Cardiac muscle cell (in vitro differentiated cells and primary cell): ENCODE measurements around the gene FBXW4. TPM values are rescaled to one million over a fixed set of nuclear protein-coding genes. Genes with fewer than 3 reads are reported as not detected.

Experiments
- DNase-seq, 2 donors: peaks; one replicate each; pipeline versions ENCODE4 v3.0.0 to v3.0.0-alpha.2; 2010 to 2017; ENCODE audit warnings: low read depth in 1 of 2, low spot score in 1 of 2
- H3K27ac ChIP-seq: fragments of 200-600 bp; sonication (generic); 2 replicates; pipeline ENCODE4 v1.5.1; 2016
- H3K27me3 ChIP-seq: fragments of 200-600 bp; sonication (generic); 2 replicates; pipeline ENCODE4 v1.6.0; 2016; ENCODE audit warnings: control low read depth
- H3K36me3 ChIP-seq: fragments of 200-600 bp; sonication (generic); 2 replicates; pipeline ENCODE4 v1.5.1; 2016; ENCODE audit warnings: control low read depth
- H3K4me1 ChIP-seq: fragments of 200-600 bp; sonication (generic); 2 replicates; pipeline ENCODE4 v1.8.1; 2017; ENCODE audit warnings: low read depth, mild to moderate bottlenecking, mixed run types
- H3K4me3 ChIP-seq: fragments of 200-600 bp; sonication (generic); 2 replicates; pipeline ENCODE4 v1.5.1; 2016; ENCODE audit warnings: mild to moderate bottlenecking
- H3K9me3 ChIP-seq: fragments of 200-600 bp; sonication (generic); 2 replicates; pipeline ENCODE4 v1.5.1; 2017; ENCODE audit warnings: low read depth, mild to moderate bottlenecking, control low read depth
- polyA plus RNA-seq: library from polyadenylated mRNA; unstranded; fragments of >200 nt; fragmentation: Nextera tagmentation; extraction: Ambion mirVana; gene quantifications from 2 replicates; pipeline ENCODE4 v1.2.1, GENCODE V29; 2016
- total RNA-seq: library from RNA; depleted of rRNA; stranded (reverse); fragments of >200 nt; gene quantifications from 2 replicates; pipeline ENCODE4 v1.2.3, GENCODE V29; 2016
- TF ChIP-seq, protein P1 (sequence below): IDR thresholded peaks from 2 replicates; pipeline ENCODE4 v1.5.1; 2012; ENCODE audit warnings: low read depth, mild to moderate bottlenecking, low read length

Gene FBXW4
- total and polyA plus RNA-seq, 2 experiments from 2014 or later: 19.6 to 72.0 TPM

GRCh38 chr10:101690461-101690860, 4.5 kb downstream of the FBXW4 start:
- Histone ChIP-seq H3K4me1 (peaks cover 58% of the 10 kb centered on the region), H3K27ac (peak overlapping the region; percentile 83), H3K9me3 (no peaks in the 10 kb centered on the region), H3K4me3 (no peak overlapping the region), H3K27me3 (no peaks in the 10 kb centered on the region), H3K36me3 (no peaks in the 10 kb centered on the region)
- no peak for DNase-seq
- TF ChIP-seq, protein P1, sequence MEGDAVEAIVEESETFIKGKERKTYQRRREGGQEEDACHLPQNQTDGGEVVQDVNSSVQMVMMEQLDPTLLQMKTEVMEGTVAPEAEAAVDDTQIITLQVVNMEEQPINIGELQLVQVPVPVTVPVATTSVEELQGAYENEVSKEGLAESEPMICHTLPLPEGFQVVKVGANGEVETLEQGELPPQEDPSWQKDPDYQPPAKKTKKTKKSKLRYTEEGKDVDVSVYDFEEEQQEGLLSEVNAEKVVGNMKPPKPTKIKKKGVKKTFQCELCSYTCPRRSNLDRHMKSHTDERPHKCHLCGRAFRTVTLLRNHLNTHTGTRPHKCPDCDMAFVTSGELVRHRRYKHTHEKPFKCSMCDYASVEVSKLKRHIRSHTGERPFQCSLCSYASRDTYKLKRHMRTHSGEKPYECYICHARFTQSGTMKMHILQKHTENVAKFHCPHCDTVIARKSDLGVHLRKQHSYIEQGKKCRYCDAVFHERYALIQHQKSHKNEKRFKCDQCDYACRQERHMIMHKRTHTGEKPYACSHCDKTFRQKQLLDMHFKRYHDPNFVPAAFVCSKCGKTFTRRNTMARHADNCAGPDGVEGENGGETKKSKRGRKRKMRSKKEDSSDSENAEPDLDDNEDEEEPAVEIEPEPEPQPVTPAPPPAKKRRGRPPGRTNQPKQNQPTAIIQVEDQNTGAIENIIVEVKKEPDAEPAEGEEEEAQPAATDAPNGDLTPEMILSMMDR: no peak

DNA sequence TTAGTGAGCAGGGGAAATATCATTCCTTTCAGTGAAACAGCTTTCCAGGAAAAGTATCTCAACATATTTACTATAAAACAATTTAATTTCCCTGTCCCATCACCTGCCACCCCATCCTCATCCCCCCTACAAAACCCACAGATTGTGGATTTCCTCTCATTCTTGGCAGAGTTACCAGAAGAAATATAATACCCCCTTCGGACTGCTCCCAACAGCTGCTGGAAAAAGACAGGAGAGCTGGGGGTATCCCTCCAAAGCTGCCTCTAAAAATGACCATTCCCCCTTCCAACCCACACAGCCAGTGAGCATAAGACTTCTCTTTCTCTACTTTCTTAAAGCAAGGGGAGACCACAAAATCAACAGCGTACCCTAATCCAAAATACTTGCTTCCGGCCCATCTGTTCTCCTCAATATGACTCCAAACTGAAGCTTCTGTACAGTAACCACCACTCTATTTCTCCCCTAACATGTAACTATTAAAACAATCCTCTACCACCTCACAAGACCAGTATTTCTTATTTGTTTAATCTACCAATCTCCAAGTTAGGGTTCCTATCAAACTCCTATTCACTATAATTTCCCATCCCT, 7.8 kb downstream of the FBXW4 start:
- H3K27ac ChIP-seq: peak overlapping the region; percentile 24
- no peaks in the 10 kb centered on the region for H3K9me3 ChIP-seq
- no peaks in the 10 kb centered on the region for H3K36me3 ChIP-seq
- no peaks in the 10 kb centered on the region for H3K27me3 ChIP-seq
- no peak overlapping the region for H3K4me3 ChIP-seq
- H3K4me1 ChIP-seq: peaks cover 59% of the 10 kb centered on the region
- no peak for DNase-seq
- TF ChIP-seq, protein P1: no peak

- Histone ChIP-seq H3K27ac (peak overlapping the region; percentile 24), H3K4me1 (peaks cover 57% of the 10 kb centered on the region), H3K4me3 (no peak overlapping the region), H3K27me3 (no peaks in the 10 kb centered on the region), H3K9me3 (no peaks in the 10 kb centered on the region), H3K36me3 (no peaks in the 10 kb centered on the region)
- no peak for DNase-seq
- TF ChIP-seq, protein P1: no peak
Observed at GRCh38 chr10:101686133-101686925, 8.6 kb downstream of the FBXW4 start.

GRCh38 chr10:101684782-101685181, 10.2 kb downstream of the FBXW4 start:
- H3K27me3 ChIP-seq: no peaks in the 10 kb centered on the region
- TF ChIP-seq, protein P1: no peak
- H3K36me3 ChIP-seq: no peaks in the 10 kb centered on the region
- H3K9me3 ChIP-seq: no peaks in the 10 kb centered on the region
- H3K4me3 ChIP-seq: no peak overlapping the region
- DNase-seq: no peak
- H3K27ac ChIP-seq: no peak overlapping the region
- peaks cover 42% of the 10 kb centered on the region for H3K4me1 ChIP-seq

DNA sequence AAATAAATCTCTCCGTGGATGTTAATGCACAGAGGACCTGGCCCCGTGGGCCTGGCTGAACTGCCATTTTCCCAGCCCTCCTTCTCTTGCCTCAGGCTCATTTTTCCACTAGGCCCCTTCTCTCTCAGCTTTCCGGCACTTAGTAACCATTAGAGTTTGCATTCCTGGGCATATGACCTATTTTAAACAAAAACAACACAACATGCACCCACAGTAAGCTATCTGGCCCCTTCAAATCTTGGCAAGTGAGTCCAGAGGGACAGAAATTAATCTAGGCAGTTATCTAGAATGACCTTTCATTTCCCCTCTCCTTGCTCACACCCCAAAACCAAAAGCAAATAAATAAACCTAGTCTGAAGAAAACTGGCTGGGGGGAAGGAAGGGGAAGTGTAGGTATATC, 11.7 kb downstream of the FBXW4 start:
- H3K36me3 ChIP-seq: no peaks in the 10 kb centered on the region
- H3K4me3 ChIP-seq: no peak overlapping the region
- no peaks in the 10 kb centered on the region for H3K9me3 ChIP-seq
- DNase-seq: no peak
- H3K27me3 ChIP-seq: no peaks in the 10 kb centered on the region
- H3K4me1 ChIP-seq: peaks cover 29% of the 10 kb centered on the region
- TF ChIP-seq, protein P1: no peak
- H3K27ac ChIP-seq: peak overlapping the region; percentile 58
